ENCODE data around the gene UBE2G1. TPM values are rescaled to one million over a fixed set of nuclear protein-coding genes. Genes with fewer than 3 reads are reported as not detected.

The UBE2G1 gene
- total RNA-seq, 2 donors from 2014 or later, result 39.5 to 58.5 TPM

GRCh38 chr17:4276514-4276913, 90.0 kb downstream of the UBE2G1 start:
- no peaks in the 10 kb centered on the region for H3K9me3 ChIP-seq
- peaks cover 0 to 14% of the 10 kb centered on the region in 2 donors for H3K4me1 ChIP-seq
- H3K4me3 ChIP-seq, result no peak overlapping the region
- no peaks in the 10 kb centered on the region for H3K27me3 ChIP-seq
- TF ChIP-seq CTCF (IDR thresholded peaks at IDR 0.05), result no peak
- H3K36me3 ChIP-seq, result peaks cover 10% of the 10 kb centered on the region
- no peak for DNase-seq (ENCODE audit: low spot score)
- no peak overlapping the region for H3K27ac ChIP-seq

- no peak for TF ChIP-seq CTCF (IDR thresholded peaks at IDR 0.05)
- Histone ChIP-seq H3K27ac (no peak overlapping the region), H3K36me3 (peaks cover 6% of the 10 kb centered on the region)
Observed at GRCh38 chr17:4272972-4273368, 93.5 kb downstream of the UBE2G1 start.

GRCh38 chr17:4272213-4272971, 94.1 kb downstream of the UBE2G1 start:
- H3K27ac ChIP-seq, result no peak overlapping the region
- peaks cover 0 to 25% of the 10 kb centered on the region in 2 donors for H3K4me1 ChIP-seq
- no peak overlapping the region for H3K4me3 ChIP-seq
- H3K9me3 ChIP-seq, result no peaks in the 10 kb centered on the region
- peaks cover 6% of the 10 kb centered on the region for H3K36me3 ChIP-seq
- no peaks in the 10 kb centered on the region for H3K27me3 ChIP-seq
- TF ChIP-seq CTCF (IDR thresholded peaks at IDR 0.05), result no peak
- no peak for DNase-seq (ENCODE audit: low spot score)

More at GRCh38 chr17:4272972-4273368, 93.5 kb downstream of the UBE2G1 start:
- H3K4me3 ChIP-seq, result no peak overlapping the region
- no peak for DNase-seq (ENCODE audit: low spot score)
- H3K4me1 ChIP-seq, result peaks cover 0 to 25% of the 10 kb centered on the region in 2 donors
- no peaks in the 10 kb centered on the region for H3K9me3 ChIP-seq
- no peaks in the 10 kb centered on the region for H3K27me3 ChIP-seq

GRCh38 chr17:4270736-4271135, 95.7 kb downstream of the UBE2G1 start:
- TF ChIP-seq CTCF (IDR thresholded peaks at IDR 0.05), result no peak
- Histone ChIP-seq H3K27ac (peak overlapping the region; percentile 18 to 22), H3K27me3 (no peaks in the 10 kb centered on the region), H3K4me1 (peaks cover 0 to 25% of the 10 kb centered on the region in 2 donors), H3K4me3 (no peak overlapping the region), H3K36me3 (no peaks in the 10 kb centered on the region), H3K9me3 (no peaks in the 10 kb centered on the region)
- DNase-seq (ENCODE audit: low spot score), result no peak

GRCh38 chr17:4269915-4270314, 96.6 kb downstream of the UBE2G1 start:
- Histone ChIP-seq H3K27me3 (no peaks in the 10 kb centered on the region), H3K27ac (no peak overlapping the region), H3K9me3 (no peaks in the 10 kb centered on the region), H3K4me1 (peaks cover 0 to 25% of the 10 kb centered on the region in 2 donors), H3K36me3 (no peaks in the 10 kb centered on the region), H3K4me3 (no peak overlapping the region)
- DNase-seq (ENCODE audit: low spot score), result no peak
- TF ChIP-seq CTCF (IDR thresholded peaks at IDR 0.05), result no peak

- Histone ChIP-seq H3K4me3 (no peak overlapping the region), H3K4me1 (peaks cover 0 to 30% of the 10 kb centered on the region in 2 donors), H3K9me3 (no peaks in the 10 kb centered on the region), H3K27ac (no peak overlapping the region), H3K36me3 (no peaks in the 10 kb centered on the region), H3K27me3 (no peaks in the 10 kb centered on the region)
- no peak for TF ChIP-seq CTCF (IDR thresholded peaks at IDR 0.05)
- no peak for DNase-seq (ENCODE audit: low spot score)
Observed at GRCh38 chr17:4267402-4267801, 99.1 kb downstream of the UBE2G1 start.
